ENCODE data around the gene CDCA5. TPM values are rescaled to one million over a fixed set of nuclear protein-coding genes. Genes with fewer than 3 reads are reported as not detected.
A peak's percentile ranks its signal among the peaks of the same experiment; 100 is the strongest.

CDCA5 gene
- total RNA-seq, 2 donors from 2014 or later, result 0.54 to 5.3 TPM

GRCh38 chr11:65113839-65114238, 30.0 kb upstream of the CDCA5 start:
- no peaks in the 10 kb centered on the region for H3K27me3 ChIP-seq (replicated peaks; ENCODE audit: insufficient read depth)
- ATAC-seq (ENCODE audit: insufficient number of reproducible peaks, low FRiP score, low read depth) (no peak), DNase-seq (ENCODE audit: low spot score) (no peak)
- no peak overlapping the region for H3K4me3 ChIP-seq
- no peak overlapping the region for H3K27ac ChIP-seq
- TF ChIP-seq CTCF (IDR thresholded peaks at IDR 0.05), result no peak
- peaks cover 10% of the 10 kb centered on the region for H3K36me3 ChIP-seq
- no peaks in the 10 kb centered on the region for H3K9me3 ChIP-seq
- peaks cover 25 to 47% of the 10 kb centered on the region in 2 donors for H3K4me1 ChIP-seq (ENCODE audit: control insufficient read depth in 1 of 2, low read depth in 2 of 2)

- Histone ChIP-seq H3K27me3 (replicated peaks; ENCODE audit: insufficient read depth) (no peaks in the 10 kb centered on the region), H3K4me3 (peak overlapping the region; percentile 88), H3K9me3 (no peaks in the 10 kb centered on the region), H3K4me1 (ENCODE audit: control insufficient read depth in 1 of 2, low read depth in 2 of 2) (peaks cover 25 to 47% of the 10 kb centered on the region in 2 donors), H3K27ac (no peak overlapping the region), H3K36me3 (peaks cover 15% of the 10 kb centered on the region)
- ATAC-seq (ENCODE audit: insufficient number of reproducible peaks, low FRiP score, low read depth) (no peak), DNase-seq (ENCODE audit: low spot score) (no peak)
- no peak for TF ChIP-seq CTCF (IDR thresholded peaks at IDR 0.05)
These were observed 29.5 kb upstream of the CDCA5 start for GRCh38 chr11:65113361-65113756.

DNA sequence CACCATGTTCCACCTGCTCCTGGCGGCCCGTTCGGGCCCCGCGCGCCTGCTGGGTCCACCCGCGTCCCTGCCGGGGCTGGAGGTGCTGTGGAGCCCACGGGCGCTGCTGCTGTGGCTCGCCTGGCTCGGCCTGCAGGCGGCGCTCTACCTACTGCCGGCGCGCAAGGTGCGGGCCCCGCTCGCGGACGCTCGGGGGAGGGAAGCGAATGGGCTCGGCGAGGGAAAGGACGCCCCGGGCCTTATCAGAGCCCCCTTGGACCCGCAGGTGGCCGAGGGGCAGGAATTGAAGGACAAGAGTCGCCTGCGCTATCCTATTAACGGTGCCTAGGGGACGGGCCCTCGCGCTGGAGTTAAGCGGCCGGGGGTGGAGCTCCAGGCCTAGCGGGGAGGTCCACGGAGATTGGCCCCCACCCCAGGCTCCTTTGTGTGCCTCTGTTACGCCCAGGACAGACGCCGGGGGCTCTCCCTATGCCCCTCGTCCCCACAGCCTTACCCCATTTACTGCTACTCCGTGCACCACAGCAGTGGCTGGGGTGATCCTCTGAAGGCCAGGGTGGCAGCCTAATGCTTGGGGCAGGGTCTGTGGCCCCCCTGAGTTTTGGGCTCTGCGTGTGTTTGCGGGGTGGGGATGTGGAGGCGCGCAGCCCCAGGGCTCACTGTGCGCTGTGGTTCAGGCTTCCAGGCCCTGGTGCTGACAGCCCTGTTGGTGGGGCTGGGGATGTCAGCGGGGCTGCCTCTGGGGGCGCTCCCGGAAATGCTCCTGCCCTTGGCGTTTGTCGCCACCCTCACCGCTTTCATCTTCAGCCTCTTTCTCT, 28.9 kb upstream of the CDCA5 start:
- Histone ChIP-seq H3K36me3 (peaks cover 21% of the 10 kb centered on the region), H3K27me3 (replicated peaks; ENCODE audit: insufficient read depth) (no peaks in the 10 kb centered on the region), H3K4me1 (ENCODE audit: control insufficient read depth in 1 of 2, low read depth in 2 of 2) (peaks cover 25 to 47% of the 10 kb centered on the region in 2 donors), H3K9me3 (no peaks in the 10 kb centered on the region), H3K4me3 (peak overlapping the region; percentile 88), H3K27ac (peak overlapping the region in 1 of 2 donors; percentile 54)
- no peak for DNase-seq (ENCODE audit: low spot score)
- peak; percentile 82 for TF ChIP-seq CTCF (IDR thresholded peaks at IDR 0.05)
- no peak for ATAC-seq (ENCODE audit: insufficient number of reproducible peaks, low FRiP score, low read depth)

DNA sequence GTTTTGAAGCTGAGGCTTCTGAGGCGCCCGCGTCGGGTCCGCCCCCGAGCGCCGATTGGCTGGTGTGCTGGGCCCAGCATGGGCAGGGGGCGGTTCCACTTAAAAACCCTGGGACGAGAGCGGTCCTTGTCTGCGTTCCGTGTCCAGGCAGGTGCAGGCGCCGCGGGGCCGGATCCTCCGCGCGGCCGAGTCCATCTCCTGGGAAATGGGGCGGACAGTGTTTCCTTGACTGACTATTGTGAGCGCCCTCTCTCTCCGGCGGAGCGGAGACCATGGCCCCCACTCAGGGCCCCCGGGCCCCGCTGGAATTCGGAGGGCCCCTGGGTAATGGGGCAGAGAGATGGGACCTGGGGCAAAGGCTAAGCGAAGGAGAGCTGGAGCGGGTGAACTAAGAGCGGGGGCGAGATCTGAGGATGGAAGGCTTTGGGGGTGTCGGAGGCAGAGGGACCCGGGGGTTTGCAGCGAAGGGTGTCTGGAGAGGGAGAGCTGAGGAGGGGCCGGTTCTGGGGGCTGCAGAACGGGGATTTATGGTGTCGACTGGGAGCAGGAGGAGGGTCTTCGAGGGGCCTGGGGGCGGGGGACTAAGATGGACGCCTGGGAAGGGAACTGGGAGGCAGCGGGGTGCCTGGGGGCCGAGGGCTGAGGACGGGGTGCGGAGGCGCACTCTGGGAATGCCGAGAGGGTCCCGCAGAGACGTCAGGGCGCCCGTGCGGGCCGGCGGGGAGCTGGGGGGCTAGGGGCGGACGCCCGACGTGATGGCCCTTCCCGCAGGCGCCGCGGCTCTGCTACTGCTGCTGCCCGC, 28.1 kb upstream of the CDCA5 start, which contains the start of gene TM7SF2:
TM7SF2 (plus strand) TSS at position 129 of the 802 bp plus-strand sequence; CDS start at position 273, 144 bp downstream.
- ATAC-seq (ENCODE audit: insufficient number of reproducible peaks, low FRiP score, low read depth), result peak; percentile 44
- Histone ChIP-seq H3K4me3 (peak within 1 kb of the TSS; percentile 88), H3K9me3 (no peaks in the 10 kb centered on the region), H3K4me1 (ENCODE audit: control insufficient read depth in 1 of 2, low read depth in 2 of 2) (peaks cover 25 to 45% of the 10 kb centered on the region in 2 donors), H3K36me3 (peaks cover 25% of the 10 kb centered on the region), H3K27me3 (replicated peaks; ENCODE audit: insufficient read depth) (no peaks in the 10 kb centered on the region), H3K27ac (peak within 1 kb of the TSS; percentile 46 to 54)
- peak; percentile 83 for DNase-seq (ENCODE audit: low spot score)
- no peak for TF ChIP-seq CTCF (IDR thresholded peaks at IDR 0.05)

DNA sequence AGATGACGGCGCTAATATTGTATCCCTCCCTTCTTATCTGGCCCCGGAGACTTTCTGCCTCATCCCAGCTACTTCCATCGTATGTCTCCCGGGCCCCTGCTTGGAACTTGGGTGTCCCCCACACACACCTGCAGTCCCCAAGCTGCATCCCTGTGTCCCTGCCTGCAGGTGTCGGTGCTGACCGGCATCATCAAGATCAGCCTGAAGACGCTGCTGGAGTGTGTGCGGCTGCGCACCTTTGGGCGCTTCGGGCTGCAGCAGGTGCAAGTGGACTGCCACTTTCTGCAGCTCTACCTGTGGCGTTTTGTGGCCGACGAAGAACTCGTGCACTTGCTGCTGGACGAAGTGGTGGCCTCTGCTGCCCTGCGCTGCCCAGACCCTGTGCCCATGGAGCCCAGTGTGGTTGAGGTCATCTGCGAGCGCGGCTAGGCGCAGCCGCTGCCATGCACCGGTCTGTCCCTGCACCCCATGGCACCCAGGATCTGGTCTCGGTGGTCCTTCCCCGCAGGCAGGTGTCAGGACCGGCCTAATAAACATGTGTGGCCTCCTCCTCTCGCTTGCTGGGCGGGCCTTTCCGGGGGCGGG, 27.4 kb upstream of the CDCA5 start:
- H3K4me1 ChIP-seq (ENCODE audit: control insufficient read depth in 1 of 2, low read depth in 2 of 2), result peaks cover 19 to 38% of the 10 kb centered on the region in 2 donors
- ATAC-seq (ENCODE audit: insufficient number of reproducible peaks, low FRiP score, low read depth), result no peak
- H3K27ac ChIP-seq, result no peak overlapping the region

More for the DNA sequence above, 27.4 kb upstream of the CDCA5 start:
- Histone ChIP-seq H3K36me3 (peaks cover 25% of the 10 kb centered on the region), H3K4me3 (peak overlapping the region; percentile 88), H3K27me3 (replicated peaks; ENCODE audit: insufficient read depth) (no peaks in the 10 kb centered on the region), H3K9me3 (no peaks in the 10 kb centered on the region)
- DNase-seq (ENCODE audit: low spot score), result no peak
- no peak for TF ChIP-seq CTCF (IDR thresholded peaks at IDR 0.05)

Data from thoracic aorta (tissue), 2 donors.